Uterus (tissue), 2 donors: ENCODE data around the gene PAX2.

Source experiments
- POLR2A ChIP-seq, 2 donors: fragments of 450-650 bp; IDR thresholded peaks; one replicate each; pipeline ENCODE4 v1.6.1; 2016; ENCODE audit warnings: antibody characterized with exemption in 2 of 2, mild to moderate bottlenecking in 1 of 2, moderate library complexity in 1 of 2
- TF ChIP-seq, protein P1 (sequence below), 4 experiments: fragments of 200-600 bp in 2 of 4; fragments of 450-650 bp in 2 of 4; sonication (generic) in 2 of 4; IDR thresholded peaks; one replicate each; pipeline ENCODE4 v1.5.1; 2016 to 2019; ENCODE audit warnings: antibody characterized with exemption in 4 of 4, mild to moderate bottlenecking in 2 of 4, moderate library complexity in 1 of 4

DNA sequence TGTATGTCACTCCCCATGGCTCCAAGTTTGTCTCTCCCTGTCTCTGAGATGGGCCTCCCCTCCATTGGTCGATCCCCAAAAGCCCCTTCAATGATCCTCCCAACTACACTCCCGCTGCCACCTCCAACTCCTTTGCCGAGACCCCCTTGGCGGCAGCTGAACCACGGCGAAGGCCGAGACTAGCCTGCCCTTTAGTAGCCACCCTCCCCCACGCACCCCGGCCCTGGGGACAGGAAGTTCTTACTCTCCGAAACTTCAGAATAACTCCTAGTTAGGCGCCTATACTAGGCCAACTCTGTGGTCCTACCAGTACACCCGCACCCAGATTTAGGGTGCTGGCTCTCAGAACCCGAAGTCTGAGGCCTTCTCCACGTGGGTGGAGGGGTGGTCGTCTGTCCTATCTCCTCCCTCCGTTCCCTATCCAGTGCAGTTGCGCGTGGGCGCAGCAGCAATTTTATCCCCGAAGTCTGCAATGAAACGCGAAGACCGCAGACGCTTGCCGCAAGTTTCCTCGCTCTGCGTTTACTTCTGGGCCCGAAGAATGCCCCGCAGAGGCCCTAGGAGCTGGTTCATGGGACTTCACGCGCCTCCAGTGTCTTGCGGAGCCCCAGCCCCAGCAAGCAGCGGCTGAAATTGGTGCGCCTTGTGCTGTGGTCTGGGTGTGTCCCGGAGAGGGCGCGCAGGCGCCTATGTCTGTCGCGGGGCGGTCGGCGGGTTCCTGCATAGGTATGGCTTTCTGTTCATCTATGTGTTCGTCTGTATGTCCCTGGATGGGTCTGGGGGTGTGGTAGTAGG is 84.7 kb downstream of the PAX2 start:
- TF ChIP-seq, protein P1, sequence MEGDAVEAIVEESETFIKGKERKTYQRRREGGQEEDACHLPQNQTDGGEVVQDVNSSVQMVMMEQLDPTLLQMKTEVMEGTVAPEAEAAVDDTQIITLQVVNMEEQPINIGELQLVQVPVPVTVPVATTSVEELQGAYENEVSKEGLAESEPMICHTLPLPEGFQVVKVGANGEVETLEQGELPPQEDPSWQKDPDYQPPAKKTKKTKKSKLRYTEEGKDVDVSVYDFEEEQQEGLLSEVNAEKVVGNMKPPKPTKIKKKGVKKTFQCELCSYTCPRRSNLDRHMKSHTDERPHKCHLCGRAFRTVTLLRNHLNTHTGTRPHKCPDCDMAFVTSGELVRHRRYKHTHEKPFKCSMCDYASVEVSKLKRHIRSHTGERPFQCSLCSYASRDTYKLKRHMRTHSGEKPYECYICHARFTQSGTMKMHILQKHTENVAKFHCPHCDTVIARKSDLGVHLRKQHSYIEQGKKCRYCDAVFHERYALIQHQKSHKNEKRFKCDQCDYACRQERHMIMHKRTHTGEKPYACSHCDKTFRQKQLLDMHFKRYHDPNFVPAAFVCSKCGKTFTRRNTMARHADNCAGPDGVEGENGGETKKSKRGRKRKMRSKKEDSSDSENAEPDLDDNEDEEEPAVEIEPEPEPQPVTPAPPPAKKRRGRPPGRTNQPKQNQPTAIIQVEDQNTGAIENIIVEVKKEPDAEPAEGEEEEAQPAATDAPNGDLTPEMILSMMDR (IDR thresholded peaks at IDR 0.05) = no peak
- TF ChIP-seq POLR2A (IDR thresholded peaks at IDR 0.05) = no peak
